Endometrial microvascular endothelial cells (primary cell): ENCODE measurements around the gene GREB1. TPM values are rescaled to one million over a fixed set of nuclear protein-coding genes. Genes with fewer than 3 reads are reported as not detected.

ENCODE experiments used
- in situ Hi-C: cut with HindIII; loops from 2 replicates; pipeline ENCODE4 v1.10.0; 2017; ENCODE audit warnings: low sequenced_read_pairs, low pct_unique_long_range_greater_than_20kb; ENCODE audit errors: inconsistent ontology term
- total RNA-seq: library from RNA; depleted of rRNA; stranded (reverse); fragments of >200 nt; gene quantifications from one replicate; pipeline ENCODE4 v1.2.3, GENCODE V29; 2015; ENCODE audit errors: inconsistent ontology term

Gene GREB1
- total RNA-seq, 1 donor from 2014 or later: not detected

DNA sequence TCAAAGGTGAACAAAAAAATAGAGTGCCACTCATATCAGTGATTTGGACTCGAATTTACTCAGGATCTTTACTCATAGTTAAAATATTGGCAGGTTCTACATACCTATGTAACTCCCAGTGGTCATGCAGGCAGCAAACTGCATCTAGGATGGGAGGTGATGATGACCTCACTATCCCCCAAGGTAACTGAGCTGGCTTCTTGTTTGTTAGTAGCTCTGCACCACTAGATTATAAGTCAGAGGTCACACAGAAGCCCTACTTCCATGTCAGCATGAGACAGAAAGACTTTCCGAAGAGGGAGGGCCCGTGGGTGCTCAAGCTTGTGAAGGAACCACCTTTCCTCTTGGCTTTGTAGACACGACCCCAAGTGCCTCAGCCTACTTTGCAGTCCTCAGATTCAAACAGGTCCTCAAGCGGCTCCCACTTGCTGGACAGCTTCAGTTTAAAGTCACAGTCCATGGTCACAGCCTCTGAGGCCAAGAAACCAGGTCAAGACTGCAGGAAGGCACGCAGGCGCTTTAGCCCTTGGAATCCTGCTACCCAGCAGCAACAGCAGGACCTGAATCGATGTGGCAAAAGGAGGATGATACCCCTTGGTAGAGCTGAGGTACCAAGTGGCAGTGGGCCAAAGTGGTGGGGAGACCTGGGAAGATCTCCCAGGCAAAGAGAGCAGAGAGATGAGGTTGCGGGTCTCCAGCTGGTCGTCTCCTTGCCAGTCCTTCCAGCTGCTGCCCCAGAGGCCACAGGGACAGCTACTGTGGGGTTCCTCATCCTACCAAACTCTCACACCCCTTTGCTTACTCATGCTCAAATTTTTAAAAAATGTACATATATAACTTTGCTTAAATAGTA is 131.9 kb downstream of the GREB1 start:
- in situ Hi-C loops: no loop called here

GRCh38 chr2:11667194-11667593 is 133.3 kb downstream of the GREB1 start:
- in situ Hi-C loops: no loop called here

GRCh38 chr2:11667866-11668637 is 134.2 kb downstream of the GREB1 start:
- in situ Hi-C loops: no loop called here

- in situ Hi-C loops: no loop called here
Observed at GRCh38 chr2:11669454-11670291, 135.8 kb downstream of the GREB1 start, which contains the start of gene NTSR2. NTSR2 (minus strand) TSS chr2:11670195; CDS start chr2:11670129, 66 bp downstream.

DNA sequence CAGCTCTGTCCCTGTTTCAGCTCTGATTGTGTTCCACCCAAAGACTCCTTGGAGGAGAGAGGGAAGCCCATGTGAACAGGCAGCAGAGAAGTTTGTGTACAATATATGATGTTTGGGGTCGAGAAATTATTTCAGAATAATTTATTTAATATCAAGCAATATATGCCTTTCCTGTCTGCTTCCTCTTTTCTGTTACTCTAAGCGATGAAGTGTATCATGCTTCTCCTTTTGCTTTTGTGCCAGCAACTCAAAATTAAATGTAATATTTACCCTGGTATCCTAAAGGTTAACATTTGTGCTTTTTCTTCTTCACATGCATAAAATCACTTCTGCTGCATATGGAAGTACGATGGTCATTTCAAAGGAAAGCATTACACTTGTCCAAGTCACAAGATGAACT is 138.6 kb downstream of the GREB1 start:
- in situ Hi-C loops: no loop called here

DNA sequence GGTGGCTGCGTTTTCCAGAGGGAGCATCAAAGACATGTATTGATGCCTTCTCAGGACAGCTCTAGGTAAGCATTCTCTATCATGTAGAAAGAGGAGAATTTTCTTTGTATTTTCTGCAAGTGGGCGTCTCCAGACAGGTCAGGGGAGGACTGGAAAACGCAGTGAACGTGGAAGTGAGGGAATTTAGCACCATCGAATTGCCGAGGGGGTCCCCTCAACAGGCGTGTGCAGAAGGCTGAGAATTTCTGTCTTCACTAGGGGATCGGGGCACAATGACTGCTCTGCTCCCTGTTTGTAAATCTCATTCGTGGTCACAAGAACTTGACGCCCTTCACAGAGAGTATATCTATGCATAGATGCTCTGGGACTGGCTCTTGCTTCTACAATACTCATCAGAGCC is 141.1 kb downstream of the GREB1 start:
- in situ Hi-C loops: loop anchor here (25.0 kb wide), 1 partner anchor 112 kb away; no protein-coding TSS in a partner anchor

- in situ Hi-C loops: loop anchor here (25.0 kb wide), 1 partner anchor 112 kb away; no protein-coding TSS in a partner anchor
Observed at GRCh38 chr2:11675423-11676112, 141.7 kb downstream of the GREB1 start.

DNA sequence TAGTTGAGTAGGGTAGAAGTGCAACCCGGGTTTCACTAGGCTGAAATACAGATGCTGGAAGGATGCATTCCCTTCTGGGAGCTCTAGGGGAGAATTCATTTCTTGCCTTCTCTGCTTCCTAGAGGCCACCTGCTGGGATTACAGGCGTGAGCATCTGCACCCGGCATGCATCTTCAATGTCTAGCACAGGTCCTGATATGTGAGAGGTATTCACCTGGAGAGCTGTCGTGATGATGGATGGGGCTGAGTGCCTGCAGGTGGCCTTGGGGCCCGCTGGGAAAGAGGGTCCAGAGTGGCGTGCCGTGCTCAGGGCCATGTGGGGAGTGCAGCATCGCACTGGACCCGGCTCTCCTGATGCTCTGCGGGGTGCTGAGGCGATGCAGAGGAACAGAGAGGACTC is 142.8 kb downstream of the GREB1 start:
- in situ Hi-C loops: loop anchor here (25.0 kb wide), 1 partner anchor 111 kb away; no protein-coding TSS in a partner anchor

GRCh38 chr2:11677136-11678055 is 143.6 kb downstream of the GREB1 start:
- in situ Hi-C loops: loop anchor here (25.0 kb wide), 1 partner anchor 110 kb away; no protein-coding TSS in a partner anchor

GRCh38 chr2:11678306-11678960 is 144.6 kb downstream of the GREB1 start:
- in situ Hi-C loops: loop anchor here (25.0 kb wide), 1 partner anchor 109 kb away; no protein-coding TSS in a partner anchor

GRCh38 chr2:11679016-11679415 is 145.2 kb downstream of the GREB1 start:
- in situ Hi-C loops: loop anchor here (25.0 kb wide), 1 partner anchor 108 kb away; no protein-coding TSS in a partner anchor

DNA sequence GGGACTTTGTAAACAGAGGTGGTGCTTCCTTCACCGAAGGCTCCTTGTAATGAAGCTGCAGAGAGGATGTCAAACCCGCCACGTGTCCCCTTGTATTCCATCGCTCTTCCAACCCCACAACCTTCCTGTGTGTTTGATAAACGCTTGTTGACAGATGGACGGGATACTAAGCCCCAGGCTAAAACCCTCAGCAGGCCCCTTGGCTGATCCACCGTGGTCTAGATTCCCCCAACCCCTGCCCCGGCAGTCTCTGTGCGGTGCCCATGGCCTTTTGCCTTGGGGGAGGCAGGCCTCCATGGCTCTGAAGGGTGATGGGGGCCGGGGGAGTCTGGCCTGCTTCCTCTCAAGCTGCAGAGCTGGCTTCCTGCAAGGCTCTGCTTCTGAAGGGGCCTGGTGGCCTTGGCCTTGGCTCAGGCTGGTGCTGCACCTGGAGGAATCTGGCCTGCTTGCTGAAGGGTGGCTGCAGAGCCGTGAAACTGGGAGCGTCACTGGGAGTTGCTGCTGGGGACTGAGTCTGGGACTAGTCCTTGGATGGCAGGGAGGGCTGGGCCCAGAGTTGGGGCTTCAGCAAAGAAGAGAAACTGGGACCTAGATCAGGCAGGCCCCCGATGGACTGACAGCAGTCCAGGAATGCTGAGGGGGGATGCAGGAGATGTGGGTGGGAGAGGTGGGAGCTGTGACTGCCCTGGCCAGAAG is 145.8 kb downstream of the GREB1 start:
- in situ Hi-C loops: loop anchor here (25.0 kb wide), 1 partner anchor 108 kb away; no protein-coding TSS in a partner anchor

GRCh38 chr2:11680182-11680900 is 146.5 kb downstream of the GREB1 start:
- in situ Hi-C loops: loop anchor here (25.0 kb wide), 1 partner anchor 107 kb away; no protein-coding TSS in a partner anchor

GRCh38 chr2:11680901-11681721 is 147.3 kb downstream of the GREB1 start:
- in situ Hi-C loops: loop anchor here (25.0 kb wide), 1 partner anchor 106 kb away; no protein-coding TSS in a partner anchor
